ENCODE measurements around the gene TRMT61A. TPM values are rescaled to one million over a fixed set of nuclear protein-coding genes. Genes with fewer than 3 reads are reported as not detected.

Gene TRMT61A
- total RNA-seq, result 10 to 100 TPM; 14.9 to 24.4 (median 21.3) TPM

- DNase-seq, result peak; percentile 90
These were observed at the start of gene TRMT61A for GRCh38 chr14:103528587-103529382. TSS of gene TRMT61A (plus strand) at chr14:103529196. CDS start at chr14:103529979, 783 bp downstream.

GRCh38 chr14:103480595-103480994 is 48.4 kb upstream of the TRMT61A start:
- TF ChIP-seq POLR2A (IDR thresholded peaks at IDR 0.05), result no peak
- TF ChIP-seq, protein P1, sequence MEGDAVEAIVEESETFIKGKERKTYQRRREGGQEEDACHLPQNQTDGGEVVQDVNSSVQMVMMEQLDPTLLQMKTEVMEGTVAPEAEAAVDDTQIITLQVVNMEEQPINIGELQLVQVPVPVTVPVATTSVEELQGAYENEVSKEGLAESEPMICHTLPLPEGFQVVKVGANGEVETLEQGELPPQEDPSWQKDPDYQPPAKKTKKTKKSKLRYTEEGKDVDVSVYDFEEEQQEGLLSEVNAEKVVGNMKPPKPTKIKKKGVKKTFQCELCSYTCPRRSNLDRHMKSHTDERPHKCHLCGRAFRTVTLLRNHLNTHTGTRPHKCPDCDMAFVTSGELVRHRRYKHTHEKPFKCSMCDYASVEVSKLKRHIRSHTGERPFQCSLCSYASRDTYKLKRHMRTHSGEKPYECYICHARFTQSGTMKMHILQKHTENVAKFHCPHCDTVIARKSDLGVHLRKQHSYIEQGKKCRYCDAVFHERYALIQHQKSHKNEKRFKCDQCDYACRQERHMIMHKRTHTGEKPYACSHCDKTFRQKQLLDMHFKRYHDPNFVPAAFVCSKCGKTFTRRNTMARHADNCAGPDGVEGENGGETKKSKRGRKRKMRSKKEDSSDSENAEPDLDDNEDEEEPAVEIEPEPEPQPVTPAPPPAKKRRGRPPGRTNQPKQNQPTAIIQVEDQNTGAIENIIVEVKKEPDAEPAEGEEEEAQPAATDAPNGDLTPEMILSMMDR (IDR thresholded peaks at IDR 0.05), result no peak
- Histone ChIP-seq H3K36me3 (peaks cover 12 to 27% of the 10 kb centered on the region in 2 donors), H3K9me3 (no peaks in the 10 kb centered on the region), H3K27me3 (no peaks in the 10 kb centered on the region), H3K4me3 (replicated peaks in 1 of 3) (no peak overlapping the region), H3K4me1 (no peaks in the 10 kb centered on the region), H3K27ac (no peak overlapping the region)
- DNase-seq, result no peak
- WGBS, 2 donors, result 83 to 84% methylated on average over 3 of the region's 3 CpGs
- intact Hi-C loops (cut with DNase I), result no loop called here

More at GRCh38 chr14:103528587-103529382, at the start of gene TRMT61A:
- 1 to 2% methylated on average over 28 to 34 of the region's 70 CpGs for WGBS, 2 donors
- Histone ChIP-seq H3K27ac (peak within 1 kb of the TSS; percentile 92 to 97 (median 93)), H3K9me3 (no peaks in the 10 kb centered on the region), H3K4me3 (replicated peaks in 1 of 3) (peak within 1 kb of the TSS; percentile 75 to 81 (median 80)), H3K36me3 (no peaks in the 10 kb centered on the region), H3K27me3 (no peaks in the 10 kb centered on the region), H3K4me1 (peaks cover 23 to 31% of the 10 kb centered on the region in 2 donors)
- intact Hi-C loops (cut with DNase I), result no loop called here
- TF ChIP-seq POLR2A (IDR thresholded peaks at IDR 0.05), result peak in 1 of 2 donors; percentile 85
- TF ChIP-seq, protein P1 (IDR thresholded peaks at IDR 0.05), result no peak

- Histone ChIP-seq H3K27me3 (no peaks in the 10 kb centered on the region), H3K4me3 (replicated peaks in 1 of 3) (no peak overlapping the region), H3K36me3 (peaks cover 12 to 24% of the 10 kb centered on the region in 2 donors), H3K4me1 (no peaks in the 10 kb centered on the region), H3K9me3 (no peaks in the 10 kb centered on the region), H3K27ac (no peak overlapping the region)
- WGBS, 2 donors, result 77 to 83% methylated on average over 5 of the region's 5 CpGs
- intact Hi-C loops (cut with DNase I), result no loop called here
- DNase-seq, result no peak
- TF ChIP-seq POLR2A (IDR thresholded peaks at IDR 0.05), result no peak
- TF ChIP-seq, protein P1 (IDR thresholded peaks at IDR 0.05), result no peak
These were observed 45.4 kb upstream of the TRMT61A start for GRCh38 chr14:103483600-103483999.

GRCh38 chr14:103485504-103485903 is 43.5 kb upstream of the TRMT61A start:
- 85 to 96% methylated on average over 2 of the region's 2 CpGs for WGBS, 2 donors
- H3K4me1 ChIP-seq, result no peaks in the 10 kb centered on the region
- TF ChIP-seq, protein P1 (IDR thresholded peaks at IDR 0.05), result no peak
- no peak for TF ChIP-seq POLR2A (IDR thresholded peaks at IDR 0.05)
- H3K27ac ChIP-seq, result no peak overlapping the region
- H3K27me3 ChIP-seq, result no peaks in the 10 kb centered on the region
- DNase-seq, result no peak
- H3K9me3 ChIP-seq, result no peaks in the 10 kb centered on the region
- H3K36me3 ChIP-seq, result peaks cover 12 to 21% of the 10 kb centered on the region in 2 donors
- H3K4me3 ChIP-seq (replicated peaks in 1 of 3), result no peak overlapping the region
- intact Hi-C loops (cut with DNase I), result no loop called here

DNA sequence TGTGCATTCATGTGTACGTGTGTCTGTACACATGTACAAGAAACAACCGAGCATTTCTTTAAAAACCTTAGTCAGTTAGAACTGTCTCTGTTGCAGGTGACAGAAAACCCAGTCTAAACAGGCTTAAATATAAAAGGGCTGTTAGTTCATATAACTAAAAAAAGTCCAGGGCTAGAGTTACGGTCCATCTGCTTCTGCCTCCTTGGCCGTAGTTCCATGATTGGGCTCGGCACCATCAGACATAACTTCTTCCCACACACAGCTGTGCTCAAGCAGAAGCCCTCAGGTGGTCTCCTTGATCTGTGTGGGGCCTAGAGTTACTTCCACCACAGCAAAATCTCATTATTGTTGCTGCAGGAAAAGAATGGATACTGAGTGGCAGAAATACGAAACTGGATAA is 40.9 kb upstream of the TRMT61A start:
- WGBS, 2 donors, result 92 to 94% methylated on average over 6 of the region's 6 CpGs
- no peaks in the 10 kb centered on the region for H3K27me3 ChIP-seq
- no peak for TF ChIP-seq POLR2A (IDR thresholded peaks at IDR 0.05)
- TF ChIP-seq, protein P1 (IDR thresholded peaks at IDR 0.05), result no peak
- intact Hi-C loops (cut with DNase I), result no loop called here
- H3K4me3 ChIP-seq (replicated peaks in 1 of 3), result no peak overlapping the region
- H3K9me3 ChIP-seq, result no peaks in the 10 kb centered on the region
- H3K4me1 ChIP-seq, result no peaks in the 10 kb centered on the region
- no peak overlapping the region for H3K27ac ChIP-seq
- DNase-seq, result no peak
- peaks cover 12 to 18% of the 10 kb centered on the region in 2 donors for H3K36me3 ChIP-seq

Measured in thyroid gland (tissue), 4 donors.